ENCODE results near the gene RANBP1.
A peak's percentile ranks its signal among the peaks of the same experiment; 100 is the strongest.
"Not testable (repeated sequence)": the region's sequence is repeated elsewhere in the genome, so short reads cannot be mapped to it uniquely, and the experiment has no call there.

Gene RANBP1

DNA sequence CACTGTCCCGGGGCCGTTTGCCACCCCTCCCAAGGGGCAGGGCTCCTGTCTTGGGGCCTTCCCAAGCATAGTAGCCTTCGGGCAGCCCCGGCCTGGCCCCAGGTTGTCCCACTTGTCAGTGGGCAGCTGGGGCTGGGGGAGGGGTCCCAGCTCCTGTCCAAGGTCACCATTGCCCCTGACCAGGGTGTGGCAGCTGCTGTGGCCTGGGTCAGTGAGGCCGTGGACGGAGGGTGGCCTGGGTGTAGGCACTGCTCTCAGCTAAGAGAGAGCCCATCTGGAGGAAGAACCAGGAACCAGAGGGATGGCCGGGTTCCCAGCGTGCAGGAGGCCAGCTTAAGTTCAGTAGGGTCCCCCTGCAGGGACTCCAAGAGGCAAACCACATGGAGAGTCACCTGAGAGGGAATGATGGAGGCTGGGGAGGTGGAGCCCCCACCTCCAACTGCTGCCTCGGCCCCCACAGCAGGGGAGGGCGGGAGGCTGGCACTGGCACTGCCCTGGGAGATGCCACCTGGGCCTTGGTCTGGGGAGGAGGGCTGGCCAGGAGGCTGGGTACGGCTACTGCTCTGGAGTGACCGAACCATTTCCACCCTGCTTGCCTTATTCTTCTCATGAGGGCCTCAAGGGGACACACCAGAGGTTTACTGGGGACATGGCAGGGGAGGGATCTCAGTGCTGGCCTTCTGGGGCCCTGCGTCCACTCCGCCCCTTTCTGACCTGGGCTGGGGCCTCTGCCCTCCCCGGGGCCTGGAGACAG, 41.7 kb downstream of the RANBP1 start:
- H3K36me3 ChIP-seq: no peaks in the 10 kb centered on the region
- no peak for DNase-seq
- TF ChIP-seq, protein P1, sequence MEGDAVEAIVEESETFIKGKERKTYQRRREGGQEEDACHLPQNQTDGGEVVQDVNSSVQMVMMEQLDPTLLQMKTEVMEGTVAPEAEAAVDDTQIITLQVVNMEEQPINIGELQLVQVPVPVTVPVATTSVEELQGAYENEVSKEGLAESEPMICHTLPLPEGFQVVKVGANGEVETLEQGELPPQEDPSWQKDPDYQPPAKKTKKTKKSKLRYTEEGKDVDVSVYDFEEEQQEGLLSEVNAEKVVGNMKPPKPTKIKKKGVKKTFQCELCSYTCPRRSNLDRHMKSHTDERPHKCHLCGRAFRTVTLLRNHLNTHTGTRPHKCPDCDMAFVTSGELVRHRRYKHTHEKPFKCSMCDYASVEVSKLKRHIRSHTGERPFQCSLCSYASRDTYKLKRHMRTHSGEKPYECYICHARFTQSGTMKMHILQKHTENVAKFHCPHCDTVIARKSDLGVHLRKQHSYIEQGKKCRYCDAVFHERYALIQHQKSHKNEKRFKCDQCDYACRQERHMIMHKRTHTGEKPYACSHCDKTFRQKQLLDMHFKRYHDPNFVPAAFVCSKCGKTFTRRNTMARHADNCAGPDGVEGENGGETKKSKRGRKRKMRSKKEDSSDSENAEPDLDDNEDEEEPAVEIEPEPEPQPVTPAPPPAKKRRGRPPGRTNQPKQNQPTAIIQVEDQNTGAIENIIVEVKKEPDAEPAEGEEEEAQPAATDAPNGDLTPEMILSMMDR (IDR thresholded peaks at IDR 0.05; ENCODE audit: low read depth, low read length): no peak
- no peaks in the 10 kb centered on the region for H3K27me3 ChIP-seq (ENCODE audit: insufficient read depth, low read depth, severe bottlenecking)
- no peak overlapping the region for H3K27ac ChIP-seq
- H3K9me3 ChIP-seq (ENCODE audit: severe bottlenecking): no peaks in the 10 kb centered on the region
- no peak overlapping the region for H3K4me3 ChIP-seq (ENCODE audit: low read depth, low read length)

DNA sequence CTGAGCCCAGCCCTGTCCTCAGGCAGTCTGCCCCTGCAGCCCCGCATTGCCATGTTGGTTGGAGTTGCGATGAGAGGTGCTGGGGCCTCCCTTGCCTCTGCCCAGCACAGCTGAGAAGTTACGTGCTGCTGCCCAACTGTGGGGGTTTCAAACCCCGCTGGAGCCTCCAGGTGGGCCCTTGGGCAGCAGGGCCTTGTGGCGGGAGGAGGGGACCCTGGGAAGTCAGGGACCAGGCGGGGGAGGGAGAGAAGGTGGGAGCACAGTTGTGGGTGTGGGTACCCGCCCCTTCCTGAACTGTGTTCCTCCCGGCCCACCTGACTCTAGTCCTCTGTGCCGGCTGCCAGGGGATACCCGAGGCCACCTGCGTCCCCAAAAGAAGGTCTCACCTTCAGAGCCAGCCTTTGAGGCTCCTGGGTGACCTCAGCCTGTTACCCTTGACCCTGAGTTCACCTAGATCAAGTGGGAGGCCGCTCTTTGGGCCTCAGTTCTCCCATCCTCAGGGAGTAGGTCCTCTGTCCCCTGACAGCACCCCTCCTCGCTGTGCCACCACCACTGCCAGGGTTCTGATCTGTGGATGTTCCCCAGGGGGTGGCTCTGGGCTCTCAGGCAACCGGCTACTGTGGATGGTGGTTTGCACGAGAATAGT, 42.6 kb downstream of the RANBP1 start:
- no peaks in the 10 kb centered on the region for H3K9me3 ChIP-seq (ENCODE audit: severe bottlenecking)
- no peak overlapping the region for H3K4me3 ChIP-seq (ENCODE audit: low read depth, low read length)
- H3K36me3 ChIP-seq: no peaks in the 10 kb centered on the region
- no peak for DNase-seq
- H3K27ac ChIP-seq: peak overlapping the region; percentile 23; the same call in 1 of the 2 replicates
- TF ChIP-seq, protein P1 (IDR thresholded peaks at IDR 0.05; ENCODE audit: low read depth, low read length): no peak
- no peaks in the 10 kb centered on the region for H3K27me3 ChIP-seq (ENCODE audit: insufficient read depth, low read depth, severe bottlenecking)

DNA sequence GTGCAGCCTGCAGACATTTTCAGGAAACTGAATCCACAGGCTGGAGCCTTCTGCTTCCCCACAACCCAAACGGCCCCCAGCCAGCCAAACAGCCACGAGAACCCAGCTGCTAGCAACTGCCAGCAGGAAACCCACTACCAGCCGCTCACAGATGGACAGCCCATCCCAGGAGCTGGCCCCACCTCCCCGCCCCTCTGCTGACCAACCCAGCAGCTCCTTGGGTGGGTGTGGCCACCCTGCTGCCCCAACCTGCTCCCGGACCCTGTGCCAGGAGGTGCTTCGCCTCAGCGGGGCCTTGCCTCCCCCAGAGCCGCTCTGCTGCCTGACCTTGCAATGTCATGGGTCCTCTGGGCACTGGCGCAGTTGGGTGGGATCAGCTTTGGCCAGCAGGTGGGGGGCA, 43.2 kb downstream of the RANBP1 start:
- Histone ChIP-seq H3K27ac (no peak overlapping the region), H3K9me3 (ENCODE audit: severe bottlenecking) (no peaks in the 10 kb centered on the region), H3K4me3 (ENCODE audit: low read depth, low read length) (no peak overlapping the region), H3K27me3 (ENCODE audit: insufficient read depth, low read depth, severe bottlenecking) (no peaks in the 10 kb centered on the region), H3K36me3 (no peaks in the 10 kb centered on the region)
- DNase-seq: peak; percentile 84
- TF ChIP-seq, protein P1 (IDR thresholded peaks at IDR 0.05; ENCODE audit: low read depth, low read length): no peak

GRCh38 chr22:20159531-20159930, 43.6 kb downstream of the RANBP1 start:
- H3K27me3 ChIP-seq (ENCODE audit: insufficient read depth, low read depth, severe bottlenecking); DNase-seq; H3K4me3 ChIP-seq (ENCODE audit: low read depth, low read length); H3K27ac ChIP-seq; H3K9me3 ChIP-seq (ENCODE audit: severe bottlenecking); H3K36me3 ChIP-seq: not testable (repeated sequence)

GRCh38 chr22:20160041-20160440, 44.1 kb downstream of the RANBP1 start:
- H3K9me3 ChIP-seq (ENCODE audit: severe bottlenecking): no peaks in the 10 kb centered on the region
- H3K4me3 ChIP-seq (ENCODE audit: low read depth, low read length): no peak overlapping the region
- H3K27ac ChIP-seq: no peak overlapping the region
- H3K36me3 ChIP-seq: no peaks in the 10 kb centered on the region
- DNase-seq: no peak
- H3K27me3 ChIP-seq (ENCODE audit: insufficient read depth, low read depth, severe bottlenecking): no peaks in the 10 kb centered on the region
- TF ChIP-seq, protein P1 (IDR thresholded peaks at IDR 0.05; ENCODE audit: low read depth, low read length): no peak

- Histone ChIP-seq H3K9me3 (ENCODE audit: severe bottlenecking) (no peaks in the 10 kb centered on the region), H3K4me3 (ENCODE audit: low read depth, low read length) (no peak overlapping the region), H3K36me3 (no peaks in the 10 kb centered on the region), H3K27ac (no peak overlapping the region), H3K27me3 (ENCODE audit: insufficient read depth, low read depth, severe bottlenecking) (no peaks in the 10 kb centered on the region)
- TF ChIP-seq, protein P1 (IDR thresholded peaks at IDR 0.05; ENCODE audit: low read depth, low read length): no peak
- no peak for DNase-seq
These were observed 49.0 kb downstream of the RANBP1 start for GRCh38 chr22:20164863-20165262.

All from WERI-Rb-1 (cell line).